HK-2 (cell line): ENCODE data around the gene CDKAL1.

Experiments
- DNase-seq: peaks from one replicate; pipeline ENCODE4 v3.0.0-alpha.2; 2018; ENCODE audit not compliant: unreplicated experiment

Gene CDKAL1

GRCh38 chr6:20838113-20838512, 303.9 kb downstream of the CDKAL1 start:
- DNase-seq, result no peak

DNA sequence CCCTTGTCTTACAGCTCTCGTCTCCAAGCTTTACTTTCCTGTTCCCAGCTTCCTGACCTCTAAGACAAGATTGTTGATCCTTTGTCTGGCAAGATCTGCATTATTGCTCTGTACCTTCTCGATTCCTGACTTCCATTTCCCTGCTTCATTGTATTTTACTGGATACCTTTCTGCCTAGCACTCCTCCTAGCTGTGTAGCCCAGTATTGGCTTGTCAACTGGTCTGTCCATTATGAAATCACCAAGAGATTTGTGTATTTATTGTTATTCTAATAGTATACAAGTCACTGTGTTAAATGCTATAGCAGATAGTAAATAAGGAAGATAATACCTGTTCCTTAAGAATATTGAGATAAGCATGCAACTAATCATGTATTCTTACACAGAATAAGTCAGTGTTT, 305.4 kb downstream of the CDKAL1 start:
- DNase-seq, result no peak

- no peak for DNase-seq
Measured at GRCh38 chr6:20840675-20841074, 306.4 kb downstream of the CDKAL1 start.

DNA sequence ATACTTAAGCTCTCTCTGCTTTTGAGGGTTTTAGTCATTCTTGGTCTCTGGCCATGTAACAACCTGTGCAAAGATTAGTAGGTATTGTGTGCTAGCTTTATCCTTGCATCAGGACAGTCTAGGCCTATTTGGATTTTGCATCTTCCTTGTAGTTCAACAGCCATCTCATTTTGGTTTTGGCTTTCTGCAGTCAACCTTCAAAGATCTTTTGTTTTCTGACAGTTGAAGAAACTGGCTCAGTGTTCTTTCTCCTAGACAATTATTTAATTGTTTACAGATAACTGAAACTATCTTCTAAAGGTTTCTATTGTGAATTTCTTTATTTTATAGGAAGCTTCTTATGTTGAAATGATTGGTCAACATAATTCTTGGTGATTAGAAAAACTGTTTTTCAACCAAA, 307.5 kb downstream of the CDKAL1 start:
- DNase-seq, result no peak

DNA sequence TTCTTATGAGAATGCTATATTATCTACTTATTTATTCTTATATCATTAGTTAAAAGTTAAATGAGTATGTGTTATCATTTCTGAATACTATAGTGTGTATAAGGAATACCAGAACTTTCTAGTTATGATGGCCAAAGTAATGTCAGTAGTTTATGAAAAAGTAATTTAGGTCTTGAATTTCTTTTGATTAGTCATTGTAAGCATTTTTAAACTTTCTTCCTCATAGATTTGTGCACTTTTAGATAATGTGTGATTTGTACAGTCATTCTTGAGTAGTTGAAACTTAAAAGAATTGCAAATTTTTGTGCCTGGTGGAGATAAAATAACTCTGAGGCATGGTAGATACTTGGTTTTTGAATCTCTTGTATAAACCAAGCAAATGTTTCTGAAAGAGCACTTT, 311.3 kb downstream of the CDKAL1 start:
- DNase-seq, result no peak

DNA sequence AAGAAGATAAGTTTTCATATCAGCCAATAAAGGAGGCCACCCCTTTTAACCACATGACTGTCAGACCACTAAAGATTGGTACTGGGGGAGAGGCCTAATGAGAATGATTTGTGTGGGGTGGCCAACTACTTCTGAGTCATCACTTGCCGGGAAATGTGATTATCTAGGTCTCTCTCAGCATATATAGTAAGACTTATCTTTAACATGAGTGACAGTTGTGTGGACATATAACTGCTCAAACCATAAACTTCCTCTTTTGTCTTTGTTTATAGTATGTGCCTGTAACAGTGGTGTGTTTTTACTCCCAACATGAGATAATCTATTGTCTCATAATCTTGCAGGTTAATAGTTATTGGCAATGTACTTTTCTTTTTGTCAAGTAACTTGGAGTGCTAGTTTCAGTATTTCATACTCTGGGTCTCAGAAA, 312.4 kb downstream of the CDKAL1 start:
- no peak for DNase-seq

DNA sequence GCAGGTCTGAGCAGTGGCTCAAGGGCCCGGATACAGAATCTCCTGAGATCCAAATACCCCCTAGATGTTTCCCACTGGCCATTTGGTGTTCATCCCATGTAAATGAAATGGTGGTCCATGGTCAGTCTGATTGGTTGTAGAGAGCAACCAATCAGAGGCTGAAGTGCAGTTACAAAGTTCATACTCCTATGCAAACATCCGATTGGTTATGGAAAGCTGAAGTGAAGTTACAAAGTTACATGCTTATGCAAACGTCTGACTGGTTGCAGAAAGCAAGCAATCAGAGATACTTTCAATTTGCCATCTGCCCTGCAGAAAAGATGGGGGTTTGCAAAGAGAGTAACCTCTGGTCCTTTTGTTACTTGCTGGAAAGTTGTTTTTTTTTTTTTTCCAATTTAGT, 313.6 kb downstream of the CDKAL1 start:
- no peak for DNase-seq

GRCh38 chr6:20850686-20851416, 316.6 kb downstream of the CDKAL1 start:
- DNase-seq, result no peak

DNA sequence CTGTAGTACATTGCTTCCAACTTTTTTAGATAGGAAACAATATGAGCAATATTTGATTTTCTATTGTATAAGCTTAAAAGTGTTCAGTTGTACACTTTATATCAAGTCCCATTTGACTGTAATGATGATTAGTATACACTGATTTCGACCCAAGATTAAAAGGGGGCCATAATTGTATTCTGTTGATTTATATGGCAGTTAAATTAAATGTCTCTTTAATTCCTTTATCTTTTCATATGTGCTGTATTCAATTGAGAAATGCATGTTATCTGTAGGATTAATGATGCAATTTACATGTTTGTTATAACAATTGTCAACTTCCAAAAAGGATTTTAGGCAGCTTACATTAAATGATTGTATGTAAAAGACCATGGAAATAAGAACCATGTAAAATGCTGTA, 317.5 kb downstream of the CDKAL1 start:
- DNase-seq, result no peak

- no peak for DNase-seq
Measured at GRCh38 chr6:20853828-20854227, 319.6 kb downstream of the CDKAL1 start.

DNA sequence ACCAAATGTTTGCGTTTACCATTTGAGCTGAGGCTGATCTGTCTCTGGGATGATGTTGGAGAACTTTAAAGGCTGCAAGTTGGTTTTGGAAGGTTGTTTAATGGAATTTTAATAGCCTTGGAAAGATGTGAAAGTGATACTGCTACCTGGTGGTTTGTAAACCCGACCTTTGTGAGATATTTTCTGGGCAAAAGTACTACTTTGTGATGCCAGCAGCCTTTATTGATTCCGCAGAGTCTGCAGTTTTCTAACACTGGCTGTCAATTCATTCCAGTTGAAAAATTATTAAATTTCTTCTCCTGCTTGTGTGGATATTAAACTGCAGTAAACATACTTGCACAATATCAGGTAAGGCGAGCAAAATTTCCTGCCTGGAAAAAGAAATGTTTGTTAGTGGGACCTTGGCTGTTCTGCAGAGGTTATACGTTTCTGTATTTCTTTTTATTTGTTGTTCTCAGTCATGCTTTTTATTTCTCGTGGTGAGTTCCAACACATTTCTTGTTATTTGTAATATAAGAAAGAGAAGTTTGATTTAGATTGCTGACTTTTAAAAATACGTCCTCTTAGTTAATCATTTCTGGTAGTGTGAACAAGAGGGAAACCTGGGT, 322.5 kb downstream of the CDKAL1 start:
- no peak for DNase-seq

DNA sequence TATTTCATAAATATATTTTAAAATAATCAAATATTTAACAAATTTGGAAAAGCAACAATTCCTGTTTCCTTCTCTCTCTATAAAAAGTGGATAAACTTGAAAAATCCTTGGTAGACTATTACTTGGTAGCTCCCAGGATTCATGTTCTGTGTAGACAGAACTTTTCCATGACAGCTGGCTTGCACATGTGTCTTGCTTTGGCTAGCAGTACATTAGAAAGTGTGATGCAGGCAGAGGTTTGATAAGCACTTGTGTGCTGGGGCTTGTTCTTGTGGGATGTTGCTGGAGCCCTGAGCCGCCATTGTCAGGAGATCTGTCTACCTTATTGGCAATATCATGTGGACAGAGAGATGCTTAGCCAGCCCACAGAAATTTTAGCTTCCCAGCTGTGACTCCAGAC, 327.2 kb downstream of the CDKAL1 start:
- no peak for DNase-seq

DNA sequence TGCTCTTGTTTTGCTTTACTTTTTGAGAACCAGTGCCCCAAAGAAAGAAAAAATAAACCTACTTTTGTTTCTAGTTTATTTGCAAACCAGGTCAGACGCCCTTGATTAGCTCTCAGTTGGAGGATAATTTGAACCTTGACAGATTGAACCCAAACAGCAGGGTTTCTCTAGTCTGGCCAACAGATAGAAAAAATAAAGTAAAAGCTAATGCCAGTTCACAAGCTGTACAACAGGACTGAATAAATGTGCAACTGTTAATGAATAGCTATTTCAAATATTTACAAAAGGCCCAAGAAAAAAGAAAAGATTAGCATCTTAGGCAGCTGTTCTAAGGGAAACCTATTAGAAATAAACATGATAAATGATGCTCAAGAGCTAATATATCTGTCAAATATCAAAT, 331.8 kb downstream of the CDKAL1 start:
- no peak for DNase-seq

DNA sequence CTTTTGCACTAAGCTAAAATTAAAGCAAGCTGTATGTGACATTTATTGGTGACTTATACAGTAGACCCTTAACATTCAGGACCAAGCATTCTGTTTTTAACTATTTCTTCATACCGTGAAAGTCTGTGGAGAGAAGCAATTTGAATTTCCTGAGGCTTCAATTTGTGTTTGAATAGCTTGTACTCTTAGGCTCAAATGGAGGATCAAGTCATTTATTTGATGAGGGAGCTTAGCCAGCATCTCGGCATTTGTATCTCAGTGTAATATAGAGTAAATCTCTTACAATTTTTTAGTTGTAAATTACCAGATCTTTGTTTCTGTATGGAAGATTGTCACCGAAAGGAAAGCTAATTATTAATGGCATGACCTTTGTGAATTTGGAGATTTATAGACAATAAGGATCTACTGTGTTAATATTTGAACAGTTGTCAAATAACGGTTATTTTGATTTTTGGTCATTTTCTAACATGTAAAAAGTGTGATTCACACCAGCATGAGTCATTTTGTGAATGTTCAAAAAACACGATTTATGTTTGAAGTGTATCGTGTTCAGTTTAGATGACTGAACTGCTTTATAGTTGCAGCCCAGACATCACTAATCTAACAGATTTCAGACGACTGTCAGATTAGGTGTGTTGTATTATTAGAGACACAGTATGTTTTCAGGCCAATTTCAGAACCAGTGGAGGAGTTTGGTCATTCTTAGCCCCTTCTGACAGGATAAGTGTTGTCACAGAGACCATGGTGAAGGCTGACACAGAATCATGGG, 332.9 kb downstream of the CDKAL1 start:
- no peak for DNase-seq

- DNase-seq, result no peak
Measured at GRCh38 chr6:20868397-20869096, 334.3 kb downstream of the CDKAL1 start.

GRCh38 chr6:20870021-20870420, 335.8 kb downstream of the CDKAL1 start:
- no peak for DNase-seq

GRCh38 chr6:20870493-20870892, 336.2 kb downstream of the CDKAL1 start:
- no peak for DNase-seq

GRCh38 chr6:20873425-20874190, 339.4 kb downstream of the CDKAL1 start:
- DNase-seq, result no peak

DNA sequence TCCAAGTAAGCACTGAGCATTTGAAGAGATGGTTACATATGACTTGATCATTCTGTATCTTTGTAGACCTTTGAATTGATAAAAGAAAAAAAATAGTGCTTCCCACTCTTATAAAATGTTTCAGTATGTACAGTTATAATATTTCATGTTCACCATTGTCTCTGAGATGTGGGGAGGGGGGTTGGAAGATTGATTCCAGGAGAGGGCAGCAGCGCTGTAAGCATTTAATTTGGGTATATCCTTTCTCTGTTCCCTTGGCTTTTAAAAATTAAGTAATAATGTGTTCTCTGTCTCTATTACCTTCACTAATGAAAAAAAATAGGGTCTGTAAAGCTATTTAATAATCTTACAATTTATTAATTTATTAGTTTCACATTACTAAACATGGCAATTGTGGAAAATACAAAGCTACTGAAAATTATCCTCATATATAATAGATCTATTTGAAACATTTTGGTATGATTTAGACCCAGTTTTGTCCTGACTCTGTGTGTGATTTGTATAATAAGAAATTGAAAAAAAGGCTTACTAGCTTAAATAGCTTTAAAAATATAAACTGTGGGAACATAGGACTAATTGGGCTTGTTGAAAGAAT, 341.2 kb downstream of the CDKAL1 start:
- DNase-seq, result no peak

DNA sequence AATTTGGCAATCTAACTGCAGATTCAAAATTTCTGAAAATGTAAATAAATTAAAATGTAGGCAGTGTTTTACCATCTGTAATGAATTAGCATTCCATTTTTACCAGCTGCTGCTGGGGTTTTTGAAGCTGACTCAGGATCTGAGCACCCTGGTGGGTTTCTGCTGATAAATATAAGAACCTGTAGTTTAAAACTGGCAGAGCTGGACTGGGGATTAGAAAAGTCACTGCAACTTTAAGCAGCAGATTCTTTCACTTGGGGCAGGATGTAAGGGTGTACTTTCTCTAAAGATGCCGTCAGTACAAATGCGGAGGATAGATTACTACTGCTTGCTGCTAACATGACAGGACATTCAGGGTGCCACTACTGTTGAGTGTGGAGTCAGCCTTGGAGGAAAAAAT, 341.8 kb downstream of the CDKAL1 start:
- DNase-seq, result peak; percentile 5

DNA sequence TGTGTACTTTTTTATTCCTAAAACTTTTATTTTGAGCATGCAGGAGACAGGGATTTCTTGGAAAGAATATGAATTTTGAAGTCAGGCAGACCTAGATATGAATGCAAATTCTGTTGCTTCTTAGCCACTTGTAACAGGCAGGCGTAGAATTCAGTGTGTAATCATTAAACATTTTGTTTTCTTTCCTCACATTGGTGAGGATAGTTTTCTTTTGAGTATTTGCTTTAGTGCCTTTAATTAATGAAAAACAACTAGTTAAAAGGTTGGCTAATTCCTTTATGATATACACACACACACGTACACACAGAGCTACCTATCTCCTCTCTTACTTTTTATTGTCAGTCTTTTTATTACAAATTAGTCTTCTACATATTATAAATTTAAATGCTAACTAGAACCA, 342.3 kb downstream of the CDKAL1 start:
- no peak for DNase-seq
